Measurements from ENCODE around the gene DNASE1L1. TPM values are rescaled to one million over a fixed set of nuclear protein-coding genes. Genes with fewer than 3 reads are reported as not detected.

DNASE1L1 gene
- total and polyA plus RNA-seq, 2 of the 13 experiments (the other 11 are each of a cell fraction or from before 2014, with no cell fraction given) = 4.7 to 12.3 TPM

- TF ChIP-seq ZNF414 (CRISPR knock-in tag; IDR thresholded peaks at IDR 0.05) (no peak), CSRNP2 (CRISPR knock-in tag; conservative IDR thresholded peaks at IDR 0.05; ENCODE audit: low read depth) (no peak), ZIK1 (CRISPR knock-in tag; IDR thresholded peaks at IDR 0.05; ENCODE audit: borderline replicate concordance, low read depth) (no peak), MLLT10 (CRISPR knock-in tag; IDR thresholded peaks at IDR 0.05) (no peak), FLYWCH1 (CRISPR knock-in tag; IDR thresholded peaks at IDR 0.05) (no peak), CTCF (CRISPR knock-in tag; IDR thresholded peaks at IDR 0.05) (no peak), SP4 (CRISPR knock-in tag; IDR thresholded peaks at IDR 0.05) (no peak), PRDM4 (CRISPR knock-in tag; IDR thresholded peaks at IDR 0.05; ENCODE audit: borderline replicate concordance) (no peak), ZNF382 (CRISPR knock-in tag; IDR thresholded peaks at IDR 0.05; ENCODE audit: borderline replicate concordance) (no peak), ZNF607 (CRISPR knock-in tag; IDR thresholded peaks at IDR 0.05; ENCODE audit: borderline replicate concordance) (no peak; the same call in 1 of the 2 replicates), HMGA1 (CRISPR knock-in tag; conservative IDR thresholded peaks at IDR 0.05) (no peak), ZNF720 (CRISPR knock-in tag; IDR thresholded peaks at IDR 0.05) (no peak), ARID5B (CRISPR knock-in tag; IDR thresholded peaks at IDR 0.05) (no peak), E2F5 (CRISPR knock-in tag; conservative IDR thresholded peaks at IDR 0.05) (no peak), ZNF207 (IDR thresholded peaks at IDR 0.05; ENCODE audit: borderline replicate concordance) (no peak), YEATS4 (CRISPR knock-in tag; IDR thresholded peaks at IDR 0.05; ENCODE audit: borderline replicate concordance) (peak; percentile 83; the same call in 1 of the 2 replicates), ZNF510 (CRISPR knock-in tag; IDR thresholded peaks at IDR 0.05; ENCODE audit: low read depth) (no peak)
Observed at GRCh38 chrX:154397888-154398667, 11.0 kb downstream of the DNASE1L1 start, which contains the start of gene RPL10 (continued).

All from HepG2 (cell line).